H9 (cell line): ENCODE data around the gene MLKL. TPM values are rescaled to one million over a fixed set of nuclear protein-coding genes. Genes with fewer than 3 reads are reported as not detected.

Source experiments
- DNase-seq: peaks from one replicate; pipeline ENCODE4 v3.0.0-alpha.2; 2017
- H2AFZ ChIP-seq: one replicate; pipeline ENCODE4 v1.6.1; 2013; ENCODE audit warnings: mild to moderate bottlenecking, low read length, control low read depth, moderate library complexity
- H2AK5ac ChIP-seq: 2 replicates; pipeline ENCODE4 v1.6.1; 2013; ENCODE audit warnings: low read length, control low read depth, mixed read lengths; ENCODE audit not compliant: insufficient read length
- H2BK120ac ChIP-seq: one replicate; pipeline ENCODE4 v1.6.1; 2013; ENCODE audit warnings: low read depth, mild to moderate bottlenecking, low read length, control low read depth, inconsistent platforms; ENCODE audit not compliant: poor library complexity, severe bottlenecking
- H2BK12ac ChIP-seq: 2 replicates; pipeline ENCODE4 v1.6.1; 2013; ENCODE audit warnings: low read length, control low read depth, mixed read lengths, low read depth; ENCODE audit not compliant: insufficient read length
- H2BK15ac ChIP-seq: 2 replicates; pipeline ENCODE4 v1.6.1; 2013; ENCODE audit warnings: low read depth, low read length, control low read depth
- H2BK20ac ChIP-seq: one replicate; pipeline ENCODE4 v1.6.1; 2013; ENCODE audit warnings: low read depth, mild to moderate bottlenecking, low read length, control low read depth, inconsistent platforms; ENCODE audit not compliant: poor library complexity, severe bottlenecking
- H2BK5ac ChIP-seq: 2 replicates; pipeline ENCODE4 v1.6.1; 2013; ENCODE audit warnings: low read length, control low read depth, mixed read lengths; ENCODE audit not compliant: insufficient read length
- H3K14ac ChIP-seq: 2 replicates; pipeline ENCODE4 v1.6.1; 2013; ENCODE audit warnings: low read length, control low read depth; ENCODE audit not compliant: insufficient read depth
- H3K18ac ChIP-seq: 2 replicates; pipeline ENCODE4 v1.6.1; 2013; ENCODE audit warnings: low read depth, mild to moderate bottlenecking, mixed read lengths, low read length, control low read depth; ENCODE audit not compliant: insufficient read length
- H3K23ac ChIP-seq: 2 replicates; pipeline ENCODE4 v1.6.1; 2013; ENCODE audit warnings: low read length, control low read depth, mixed read lengths, low read depth; ENCODE audit not compliant: insufficient read length
- H3K23me2 ChIP-seq: 2 replicates; pipeline ENCODE4 v1.6.1; 2013; ENCODE audit warnings: low read depth, mild to moderate bottlenecking, mixed read lengths, low read length, control low read depth; ENCODE audit not compliant: insufficient read length, poor library complexity, severe bottlenecking
- H3K27ac ChIP-seq: 2 replicates; pipeline ENCODE4 v1.5.1; 2013; ENCODE audit warnings: low read length, control low read depth, mixed read lengths, low read depth; ENCODE audit not compliant: insufficient read length
- H3K27me3 ChIP-seq: 2 replicates; pipeline ENCODE4 v1.6.1; 2013; ENCODE audit warnings: low read length, control low read depth, inconsistent platforms; ENCODE audit not compliant: insufficient read depth
- H3K4ac ChIP-seq: 2 replicates; pipeline ENCODE4 v1.6.1; 2013; ENCODE audit warnings: low read depth, mild to moderate bottlenecking, control low read depth, inconsistent platforms, low read length, moderate library complexity
- H3K4me1 ChIP-seq: 2 replicates; pipeline ENCODE4 v1.6.1; 2013; ENCODE audit warnings: low read length, control low read depth, inconsistent platforms; ENCODE audit not compliant: insufficient read depth
- H3K4me2 ChIP-seq: 2 replicates; pipeline ENCODE4 v1.6.1; 2013; ENCODE audit warnings: low read length, control low read depth, mixed read lengths; ENCODE audit not compliant: insufficient read length, insufficient read depth
- H3K56ac ChIP-seq: 2 replicates; pipeline ENCODE4 v1.6.1; 2013; ENCODE audit warnings: low read depth, mild to moderate bottlenecking, mixed read lengths, low read length, control low read depth; ENCODE audit not compliant: insufficient read length
- H3K79me1 ChIP-seq: 2 replicates; pipeline ENCODE4 v1.6.1; 2013; ENCODE audit warnings: low read depth, mild to moderate bottlenecking, moderate library complexity, low read length, control low read depth, inconsistent platforms; ENCODE audit not compliant: insufficient read depth, poor library complexity, severe bottlenecking
- H3K79me2 ChIP-seq: 2 replicates; pipeline ENCODE4 v1.6.1; 2013; ENCODE audit warnings: low read length, control low read depth, inconsistent platforms; ENCODE audit not compliant: insufficient read depth
- H3K9ac ChIP-seq: 2 replicates; pipeline ENCODE4 v1.6.1; 2013; ENCODE audit warnings: low read length, control low read depth, mixed read lengths; ENCODE audit not compliant: insufficient read length; ENCODE audit errors: extremely low read depth
- H3K9me3 ChIP-seq: one replicate; pipeline ENCODE4 v1.6.1; 2013; ENCODE audit warnings: low read depth, low read length, inconsistent platforms; ENCODE audit not compliant: control insufficient read depth
- H3T11ph ChIP-seq: one replicate; pipeline ENCODE4 v1.6.1; 2013; ENCODE audit warnings: mild to moderate bottlenecking, low read length, control low read depth, inconsistent platforms
- H4K20me1 ChIP-seq: one replicate; pipeline ENCODE4 v1.6.1; 2013; ENCODE audit not compliant: control insufficient read depth, insufficient read length, insufficient read depth
- H4K5ac ChIP-seq: 2 replicates; pipeline ENCODE4 v1.6.1; 2013; ENCODE audit warnings: low read depth, mild to moderate bottlenecking, mixed read lengths, low read length, control low read depth; ENCODE audit not compliant: insufficient read length
- H4K8ac ChIP-seq: replicated peaks from 2 replicates; pipeline ENCODE4 v1.6.1; 2013; ENCODE audit warnings: low read length, control low read depth, mixed read lengths, low read depth; ENCODE audit not compliant: insufficient read length
- H4K91ac ChIP-seq: 2 replicates; pipeline ENCODE4 v1.6.1; 2013; ENCODE audit warnings: low read depth, mild to moderate bottlenecking, moderate library complexity, mixed read lengths, low read length, control low read depth; ENCODE audit not compliant: insufficient read length
- H3K27ac Mint-ChIP-seq, 3 experiments: 2 replicates in 2 of 3; 3 replicates in 1 of 3; pipeline ENCODE4 v1.8.0; 2020 to 2021; ENCODE audit warnings: mixed read lengths in 3 of 3, mild to moderate bottlenecking in 1 of 3, moderate library complexity in 1 of 3
- H3K27me3 Mint-ChIP-seq: 2 replicates; pipeline ENCODE4 v1.8.0; 2021; ENCODE audit warnings: low read depth, mild to moderate bottlenecking, moderate library complexity, mixed read lengths
- H3K36me3 Mint-ChIP-seq, 3 experiments: 2 replicates in 2 of 3; 3 replicates in 1 of 3; pipeline ENCODE4 v1.8.0; 2020 to 2021; ENCODE audit warnings: low read depth in 3 of 3, mixed read lengths in 3 of 3; ENCODE audit not compliant: insufficient read depth in 1 of 3
- H3K4me1 Mint-ChIP-seq, 2 experiments: 2 replicates each; pipeline ENCODE4 v1.8.0; 2020; ENCODE audit warnings: mixed read lengths in 2 of 2
- H3K4me3 Mint-ChIP-seq, 2 experiments: 2 replicates in 1 of 2; 3 replicates in 1 of 2; pipeline ENCODE4 v1.8.0; 2020 to 2021; ENCODE audit warnings: mild to moderate bottlenecking in 2 of 2, mixed read lengths in 2 of 2, moderate library complexity in 1 of 2
- H3K9me3 Mint-ChIP-seq, 2 experiments: 2 replicates in 1 of 2; 3 replicates in 1 of 2; pipeline ENCODE4 v1.8.0; 2020; ENCODE audit warnings: mild to moderate bottlenecking in 2 of 2, mixed read lengths in 2 of 2, moderate library complexity in 1 of 2
- WGBS: extraction: QIAGEN DNeasy Blood & Tissue Kit; methylation state at CpG from one replicate; pipeline ENCODE4 v1.1.7; 2013; ENCODE audit warnings: missing lambda C conversion rate, low lambda C conversion rate, mixed read lengths; ENCODE audit not compliant: insufficient read length; ENCODE audit errors: extremely low coverage; 5-methylcytosine and 5-hydroxymethylcytosine counted together
- total RNA-seq: library from RNA; stranded (reverse); gene quantifications from 2 replicates; pipeline ENCODE4 v1.2.1, GENCODE V29; 2021
- TF ChIP-seq, protein P1 (sequence below): fragments of 200-600 bp; sonication (generic); conservative IDR thresholded peaks from 3 replicates; pipeline ENCODE4 v1.8.0; 2021; ENCODE audit warnings: antibody characterized with exemption, mild to moderate bottlenecking

MLKL gene
- total RNA-seq, 1 experiment from 2014 or later, result 0.37 TPM

DNA sequence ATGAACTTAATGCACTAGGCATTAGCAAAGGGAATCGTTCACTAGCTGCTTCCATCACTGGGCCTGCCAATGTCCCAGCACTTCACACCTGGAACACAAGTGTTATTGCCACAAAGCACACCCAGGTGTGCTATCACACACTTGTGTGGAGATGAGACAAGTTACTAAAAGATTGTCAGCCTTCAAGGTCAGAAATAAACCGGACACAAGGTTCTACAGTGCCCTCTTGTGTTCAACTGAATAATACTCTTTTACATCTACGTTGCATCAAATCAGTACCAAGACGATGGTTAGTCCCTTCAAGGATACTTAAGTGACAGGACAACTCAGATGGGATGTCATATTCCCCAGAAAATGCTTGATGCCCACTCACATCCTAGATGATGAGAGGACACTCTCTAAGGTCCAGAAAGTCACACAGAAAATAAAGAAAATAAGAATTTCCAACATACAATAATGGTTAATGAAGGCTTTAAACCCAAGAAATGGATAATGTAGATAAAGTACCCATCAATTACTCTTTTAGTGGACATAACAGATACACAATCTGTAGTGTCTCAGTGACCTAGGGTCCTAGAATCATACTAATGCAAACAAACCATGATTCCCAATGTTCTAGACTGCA is 77.3 kb downstream of the MLKL start:
- Histone ChIP-seq H2BK5ac (no peak overlapping the region), H3K79me1 (no peaks in the 10 kb centered on the region), H2BK12ac (no peak overlapping the region), H3K23me2 (no peaks in the 10 kb centered on the region), H4K20me1 (no peaks in the 10 kb centered on the region), H2BK20ac (no peak overlapping the region), H3K14ac (no peak overlapping the region), H3K4ac (no peak overlapping the region), H4K8ac (no peak overlapping the region), H3K79me2 (0 out of 2 replicates have a peak, but pooled peaks cover 3% of the 10 kb centered on the region), H3K23ac (no peak overlapping the region), H2BK120ac (no peak overlapping the region), H3K27ac (no peak overlapping the region), H3K18ac (no peak overlapping the region), H3K4me1 (no peaks in the 10 kb centered on the region), H3K4me2 (no peak overlapping the region), H3T11ph (no peak overlapping the region), H2BK15ac (no peak overlapping the region), H3K56ac (no peak overlapping the region), H3K27me3 (no peaks in the 10 kb centered on the region), H4K91ac (no peak overlapping the region), H3K9ac (no peak overlapping the region), H2AFZ (no peak overlapping the region), H3K9me3 (no peaks in the 10 kb centered on the region), H4K5ac (no peak overlapping the region), H2AK5ac (no peak overlapping the region)
- Mint-ChIP-seq H3K9me3 (no peaks in the 10 kb centered on the region), H3K27me3 (no peaks in the 10 kb centered on the region), H3K4me3 (peak overlapping the region in 1 of 2 experiments; percentile 10; a peak in 1 of 5 replicates), H3K36me3 (peaks cover 44 to 87% (median 80%) of the 10 kb centered on the region in 3 experiments), H3K4me1 (peaks cover 14 to 18% of the 10 kb centered on the region in 2 experiments), H3K27ac (peak overlapping the region in 2 of 3 experiments; percentile 88 to 91; a peak in 4 of 7 replicates)
- WGBS, result no CpG with 5 or more reads among the region's 4 CpGs
- DNase-seq, result no peak
- TF ChIP-seq, protein P1, sequence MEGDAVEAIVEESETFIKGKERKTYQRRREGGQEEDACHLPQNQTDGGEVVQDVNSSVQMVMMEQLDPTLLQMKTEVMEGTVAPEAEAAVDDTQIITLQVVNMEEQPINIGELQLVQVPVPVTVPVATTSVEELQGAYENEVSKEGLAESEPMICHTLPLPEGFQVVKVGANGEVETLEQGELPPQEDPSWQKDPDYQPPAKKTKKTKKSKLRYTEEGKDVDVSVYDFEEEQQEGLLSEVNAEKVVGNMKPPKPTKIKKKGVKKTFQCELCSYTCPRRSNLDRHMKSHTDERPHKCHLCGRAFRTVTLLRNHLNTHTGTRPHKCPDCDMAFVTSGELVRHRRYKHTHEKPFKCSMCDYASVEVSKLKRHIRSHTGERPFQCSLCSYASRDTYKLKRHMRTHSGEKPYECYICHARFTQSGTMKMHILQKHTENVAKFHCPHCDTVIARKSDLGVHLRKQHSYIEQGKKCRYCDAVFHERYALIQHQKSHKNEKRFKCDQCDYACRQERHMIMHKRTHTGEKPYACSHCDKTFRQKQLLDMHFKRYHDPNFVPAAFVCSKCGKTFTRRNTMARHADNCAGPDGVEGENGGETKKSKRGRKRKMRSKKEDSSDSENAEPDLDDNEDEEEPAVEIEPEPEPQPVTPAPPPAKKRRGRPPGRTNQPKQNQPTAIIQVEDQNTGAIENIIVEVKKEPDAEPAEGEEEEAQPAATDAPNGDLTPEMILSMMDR, result peak; percentile 69
